CD4-positive, alpha-beta T cell (primary cell): ENCODE results near the gene NAT10. TPM values are rescaled to one million over a fixed set of nuclear protein-coding genes. Genes with fewer than 3 reads are reported as not detected.

Experiments
- ATAC-seq: fragments of 200-7000 bp; cut with Tn5 transposase; one replicate; pipeline ENCODE4 v1.10.0; 2022; ENCODE audit warnings: mild to moderate bottlenecking; ENCODE audit not compliant: poor library complexity
- CTCF ChIA-PET: fragments of 350-600 bp; sonication (Branson Sonifier 250); formaldehyde crosslinking; loops from one replicate; lab custom pipeline; 2021; ENCODE audit warnings: antibody characterized with exemption, inconsistent platforms; lab: Charles Lee
- POLR2A ChIA-PET: fragments of 350-600 bp; sonication (Branson Sonifier 250); formaldehyde crosslinking; loops from one replicate; lab custom pipeline; 2021; ENCODE audit warnings: antibody characterized with exemption, inconsistent platforms; lab: Charles Lee
- DNase-seq, 14 experiments: peaks; one replicate each; pipeline ENCODE4 v3.0.0-alpha.2; 2013 to 2020; ENCODE audit warnings: mixed read lengths in 2 of 14
- H3K27ac ChIP-seq, 2 donors: one replicate each; pipeline versions ENCODE4 v1.5.1 to v1.7.0; 2013; ENCODE audit warnings: low read length in 2 of 2, low read depth in 1 of 2, mild to moderate bottlenecking in 1 of 2
- H3K27me3 ChIP-seq, 2 experiments: 1 replicate in 1 of 2; 2 replicates in 1 of 2; pipeline versions ENCODE4 v1.6.1 to v1.7.0; 2013; ENCODE audit warnings: low read length in 2 of 2, control low read depth in 1 of 2, mild to moderate bottlenecking in 1 of 2, moderate library complexity in 1 of 2; ENCODE audit not compliant: insufficient read depth in 2 of 2, control insufficient read depth in 1 of 2
- H3K36me3 ChIP-seq: one replicate; pipeline ENCODE4 v1.6.1; 2013; ENCODE audit warnings: low read length, control low read depth; ENCODE audit not compliant: insufficient read depth
- H3K4me1 ChIP-seq: one replicate; pipeline ENCODE4 v1.6.1; 2013; ENCODE audit warnings: low read length, control low read depth; ENCODE audit not compliant: insufficient read depth
- H3K4me3 ChIP-seq: one replicate; pipeline ENCODE4 v1.5.1; 2013; ENCODE audit warnings: mild to moderate bottlenecking, low read length, moderate library complexity
- H3K9me3 ChIP-seq, 2 experiments: 1 replicate in 1 of 2; 2 replicates in 1 of 2; pipeline versions ENCODE4 v1.6.1 to v1.7.0; 2013; ENCODE audit warnings: low read length in 2 of 2, mild to moderate bottlenecking in 2 of 2, control low read depth in 1 of 2, moderate library complexity in 1 of 2; ENCODE audit not compliant: control insufficient read depth in 1 of 2, insufficient read depth in 1 of 2
- H3K27ac Mint-ChIP-seq: one replicate; pipeline ENCODE4 v1.8.0; 2020; ENCODE audit warnings: mixed read lengths
- H3K27me3 Mint-ChIP-seq: one replicate; pipeline ENCODE4 v1.8.0; 2021; ENCODE audit warnings: mixed read lengths
- H3K36me3 Mint-ChIP-seq: one replicate; pipeline ENCODE4 v1.8.0; 2021; ENCODE audit warnings: low read depth, mixed read lengths
- H3K4me1 Mint-ChIP-seq: one replicate; pipeline ENCODE4 v1.8.0; 2021; ENCODE audit warnings: low read depth, mixed read lengths
- H3K4me3 Mint-ChIP-seq: one replicate; pipeline ENCODE4 v1.8.0; 2020; ENCODE audit warnings: mild to moderate bottlenecking, mixed read lengths
- H3K9me3 Mint-ChIP-seq: one replicate; pipeline ENCODE4 v1.8.0; 2020; ENCODE audit warnings: mixed read lengths
- intact Hi-C, 2 experiments: fragments of 100-400 bp; cut with DNase I in 1 of 2; cut with micrococcal nuclease in 1 of 2; formaldehyde crosslinking; loops; one replicate each; pipeline versions ENCODE4 v1.15.1 to v1.9.0; 2023 to 2025; cut with DNase I, micrococcal nuclease
- total RNA-seq, 174 experiments: library from RNA in 2 of 174; stranded (reverse) in 2 of 174; gene quantifications; one replicate each; pipeline ENCODE4 v1.2.3 and lab custom pipeline; 2021 to 2026
- TF ChIP-seq, protein P1 (sequence below): fragments of 200-600 bp; IDR thresholded peaks from one replicate; pipeline ENCODE4 v1.8.0; 2022; ENCODE audit warnings: antibody characterized with exemption, mild to moderate bottlenecking

The NAT10 gene
- total RNA-seq, 2 experiments from 2014 or later: 50.1 to 55.6 TPM

- intact Hi-C loops: loop anchor here in 1 of 2 experiments (5.0 kb wide), 1 partner anchor 61 kb away; no protein-coding TSS in a partner anchor
- Mint-ChIP-seq H3K9me3 (no peaks in the 10 kb centered on the region), H3K27me3 (no peaks in the 10 kb centered on the region), H3K36me3 (peaks cover 86% of the 10 kb centered on the region), H3K4me3 (no peak overlapping the region), H3K27ac (no peak overlapping the region), H3K4me1 (peaks cover 29% of the 10 kb centered on the region)
- Histone ChIP-seq H3K4me3 (no peak overlapping the region), H3K36me3 (peaks cover 86% of the 10 kb centered on the region), H3K9me3 (no peaks in the 10 kb centered on the region), H3K4me1 (peaks cover 9% of the 10 kb centered on the region), H3K27ac (no peak overlapping the region), H3K27me3 (no peaks in the 10 kb centered on the region)
- ATAC-seq (no peak), DNase-seq (no peak)
- POLR2A ChIA-PET: no interaction called here
- CTCF ChIA-PET: interaction anchor here (1.4 kb wide), 1 partner anchor 63 kb away, joined by 5 read pairs; no protein-coding TSS in a partner anchor
- TF ChIP-seq, protein P1, sequence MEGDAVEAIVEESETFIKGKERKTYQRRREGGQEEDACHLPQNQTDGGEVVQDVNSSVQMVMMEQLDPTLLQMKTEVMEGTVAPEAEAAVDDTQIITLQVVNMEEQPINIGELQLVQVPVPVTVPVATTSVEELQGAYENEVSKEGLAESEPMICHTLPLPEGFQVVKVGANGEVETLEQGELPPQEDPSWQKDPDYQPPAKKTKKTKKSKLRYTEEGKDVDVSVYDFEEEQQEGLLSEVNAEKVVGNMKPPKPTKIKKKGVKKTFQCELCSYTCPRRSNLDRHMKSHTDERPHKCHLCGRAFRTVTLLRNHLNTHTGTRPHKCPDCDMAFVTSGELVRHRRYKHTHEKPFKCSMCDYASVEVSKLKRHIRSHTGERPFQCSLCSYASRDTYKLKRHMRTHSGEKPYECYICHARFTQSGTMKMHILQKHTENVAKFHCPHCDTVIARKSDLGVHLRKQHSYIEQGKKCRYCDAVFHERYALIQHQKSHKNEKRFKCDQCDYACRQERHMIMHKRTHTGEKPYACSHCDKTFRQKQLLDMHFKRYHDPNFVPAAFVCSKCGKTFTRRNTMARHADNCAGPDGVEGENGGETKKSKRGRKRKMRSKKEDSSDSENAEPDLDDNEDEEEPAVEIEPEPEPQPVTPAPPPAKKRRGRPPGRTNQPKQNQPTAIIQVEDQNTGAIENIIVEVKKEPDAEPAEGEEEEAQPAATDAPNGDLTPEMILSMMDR: no peak
These were observed 6.4 kb downstream of the NAT10 start for GRCh38 chr11:34111722-34112270.

DNA sequence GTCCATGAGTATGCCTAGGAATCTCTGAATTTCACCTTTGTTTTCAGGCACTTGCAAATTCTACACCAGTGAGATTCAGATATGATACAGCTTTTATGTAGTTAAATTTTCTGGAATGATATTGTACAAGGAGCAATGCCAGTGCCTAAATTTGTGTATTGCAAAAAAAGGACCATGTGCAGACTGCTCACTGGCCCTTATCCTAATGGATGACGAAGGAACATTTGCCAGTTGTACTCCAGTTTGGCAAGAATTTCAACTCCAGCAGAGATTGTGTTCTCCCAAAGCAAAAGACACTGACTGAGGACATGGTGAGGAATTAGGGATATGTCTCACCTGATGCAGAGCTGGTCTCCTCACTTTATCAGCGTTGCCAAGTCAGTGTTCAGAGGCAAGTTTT is 8.6 kb downstream of the NAT10 start:
- CTCF ChIA-PET: interaction anchor here (0.8 kb wide), 1 partner anchor 17 kb away, joined by 4 read pairs; no protein-coding TSS in a partner anchor
- Mint-ChIP-seq H3K9me3 (no peaks in the 10 kb centered on the region), H3K27me3 (no peaks in the 10 kb centered on the region), H3K36me3 (peaks cover 92% of the 10 kb centered on the region), H3K27ac (no peak overlapping the region), H3K4me1 (peaks cover 12% of the 10 kb centered on the region), H3K4me3 (no peak overlapping the region)
- ATAC-seq (no peak), DNase-seq (no peak)
- no peaks in the 10 kb centered on the region for H3K27me3 ChIP-seq
- TF ChIP-seq, protein P1: no peak
- no peaks in the 10 kb centered on the region for H3K4me1 ChIP-seq
- intact Hi-C loops: loop anchor here in 1 of 2 experiments (5.0 kb wide), 1 partner anchor 58 kb away; no protein-coding TSS in a partner anchor
- no peak overlapping the region for H3K27ac ChIP-seq
- peaks cover 98% of the 10 kb centered on the region for H3K36me3 ChIP-seq
- POLR2A ChIA-PET: no interaction called here
- H3K4me3 ChIP-seq: no peak overlapping the region
- no peaks in the 10 kb centered on the region for H3K9me3 ChIP-seq

DNA sequence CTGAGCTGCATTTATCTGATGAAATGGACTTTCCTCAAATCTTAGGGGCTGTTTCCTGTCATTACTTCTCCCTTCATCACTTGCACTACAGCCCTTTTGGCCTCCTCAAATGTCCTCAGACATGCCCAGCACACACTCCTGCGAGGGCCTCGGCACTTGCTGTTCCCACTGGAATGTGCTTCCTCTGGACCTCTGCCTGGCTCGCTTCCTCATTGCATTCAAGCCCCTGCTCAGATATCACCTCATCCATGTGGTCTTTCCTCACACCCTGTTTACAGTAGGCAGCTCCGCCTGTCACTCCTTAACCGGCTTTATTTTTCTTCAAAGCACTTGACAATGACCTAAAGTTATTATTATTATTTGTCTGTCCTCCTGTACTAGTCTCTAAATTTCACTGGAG is 9.0 kb downstream of the NAT10 start:
- CTCF ChIA-PET: no interaction called here
- H3K4me1 Mint-ChIP-seq: peaks cover 7% of the 10 kb centered on the region

More for the DNA sequence above, 9.0 kb downstream of the NAT10 start:
- H3K36me3 ChIP-seq: peaks cover 98% of the 10 kb centered on the region
- no peak for ATAC-seq
- H3K4me3 Mint-ChIP-seq: no peak overlapping the region
- no peaks in the 10 kb centered on the region for H3K4me1 ChIP-seq
- H3K27me3 Mint-ChIP-seq: no peaks in the 10 kb centered on the region
- no peaks in the 10 kb centered on the region for H3K9me3 Mint-ChIP-seq
- no peak for DNase-seq
- no peak overlapping the region for H3K27ac Mint-ChIP-seq
- TF ChIP-seq, protein P1: no peak
- intact Hi-C loops: loop anchor here in 1 of 2 experiments (5.0 kb wide), 1 partner anchor 58 kb away; no protein-coding TSS in a partner anchor
- no peak overlapping the region for H3K4me3 ChIP-seq
- POLR2A ChIA-PET: no interaction called here
- H3K27me3 ChIP-seq: no peaks in the 10 kb centered on the region
- H3K36me3 Mint-ChIP-seq: peaks cover 91% of the 10 kb centered on the region
- H3K9me3 ChIP-seq: no peaks in the 10 kb centered on the region
- no peak overlapping the region for H3K27ac ChIP-seq
